ENCODE data around the gene ISCA2. TPM values are rescaled to one million over a fixed set of nuclear protein-coding genes. Genes with fewer than 3 reads are reported as not detected.
"Not testable (repeated sequence)": the region's sequence is repeated elsewhere in the genome, so short reads cannot be mapped to it uniquely, and the experiment has no call there.

ISCA2 gene
- total RNA-seq, 1 donor from 2014 or later, result 26.9 TPM

- intact Hi-C loops (cut with micrococcal nuclease), result no loop called here
Measured at GRCh38 chr14:74527736-74528280, 34.2 kb downstream of the ISCA2 start.

GRCh38 chr14:74528406-74528805 lies 34.8 kb downstream of the ISCA2 start:
- intact Hi-C loops (cut with micrococcal nuclease), result no loop called here

- intact Hi-C loops (cut with micrococcal nuclease), result no loop called here
Measured at GRCh38 chr14:74528886-74529285, 35.3 kb downstream of the ISCA2 start.

GRCh38 chr14:74531006-74531405 lies 37.4 kb downstream of the ISCA2 start:
- intact Hi-C loops (cut with micrococcal nuclease), result no loop called here

GRCh38 chr14:74531467-74531866 lies 37.9 kb downstream of the ISCA2 start:
- intact Hi-C loops (cut with micrococcal nuclease), result no loop called here

GRCh38 chr14:74532246-74532645 lies 38.7 kb downstream of the ISCA2 start:
- intact Hi-C loops (cut with micrococcal nuclease), result no loop called here

GRCh38 chr14:74533576-74533975 lies 40.0 kb downstream of the ISCA2 start:
- intact Hi-C loops (cut with micrococcal nuclease), result no loop called here

GRCh38 chr14:74535756-74536325 lies 42.3 kb downstream of the ISCA2 start:
- intact Hi-C loops (cut with micrococcal nuclease), result no loop called here

- intact Hi-C loops (cut with micrococcal nuclease), result not testable (repeated sequence)
Measured at GRCh38 chr14:74536336-74536735, 42.8 kb downstream of the ISCA2 start.

- intact Hi-C loops (cut with micrococcal nuclease), result no loop called here
Measured at GRCh38 chr14:74538411-74539391, 45.1 kb downstream of the ISCA2 start.

- intact Hi-C loops (cut with micrococcal nuclease), result no loop called here
Measured at GRCh38 chr14:74539503-74539902, 45.9 kb downstream of the ISCA2 start.

GRCh38 chr14:74541225-74541624 lies 47.7 kb downstream of the ISCA2 start:
- intact Hi-C loops (cut with micrococcal nuclease), result no loop called here

- intact Hi-C loops (cut with micrococcal nuclease), result no loop called here
Measured at GRCh38 chr14:74542056-74542685, 48.6 kb downstream of the ISCA2 start.

GRCh38 chr14:74543771-74544438 lies 50.3 kb downstream of the ISCA2 start:
- intact Hi-C loops (cut with micrococcal nuclease), result no loop called here

GRCh38 chr14:74545386-74545785 lies 51.8 kb downstream of the ISCA2 start:
- intact Hi-C loops (cut with micrococcal nuclease), result no loop called here

GRCh38 chr14:74546416-74546815 lies 52.9 kb downstream of the ISCA2 start:
- intact Hi-C loops (cut with micrococcal nuclease), result no loop called here

Other genes starting within 250 kb of the ISCA2 start
- 47.3 and 49.6 TPM in 2 replicates for gene ABCD4, start 190.8 kb upstream of the ISCA2 start, total RNA-seq
- not detected in 2 replicates for gene VRTN, start 145.3 kb upstream of the ISCA2 start, total RNA-seq
- gene SYNDIG1L, start 67.6 kb upstream of the ISCA2 start, total RNA-seq, result not detected in 2 replicates
- gene NPC2, start 460 bp upstream of the ISCA2 start, total RNA-seq, result 27.5 and 28.9 TPM in 2 replicates
- 0.09 and 0.16 TPM in 2 replicates for gene LTBP2, start 118.5 kb downstream of the ISCA2 start, total RNA-seq
- 47.9 and 52.5 TPM in 2 replicates for gene AREL1, start 219.3 kb downstream of the ISCA2 start, total RNA-seq
- gene FCF1, start 219.4 kb downstream of the ISCA2 start, total RNA-seq, result 59.4 and 62.4 TPM in 2 replicates

Measured in T-helper 2 cell treated with Interferon-gamma antibody and Interleukin-4, amounts not matched to agents 100 ng/mL and 5 ng/mL, for 36 hours (primary cell).